ENCODE results near the gene RALA. TPM values are rescaled to one million over a fixed set of nuclear protein-coding genes. Genes with fewer than 3 reads are reported as not detected.

RALA gene
- total RNA-seq, 4 donors from 2014 or later: 18.3 to 29.7 (median 20.0) TPM

GRCh38 chr7:39702133-39702532 lies 78.8 kb downstream of the RALA start:
- Histone ChIP-seq H3K36me3 (peaks cover 0 to 6% of the 10 kb centered on the region in 2 donors), H3K27me3 (no peaks in the 10 kb centered on the region), H3K4me1 (no peaks in the 10 kb centered on the region), H3K4me3 (replicated peaks in 1 of 3) (no peak overlapping the region), H3K9me3 (no peaks in the 10 kb centered on the region), H3K27ac (no peak overlapping the region)
- intact Hi-C loops (cut with DNase I): no loop called here
- TF ChIP-seq CTCF (IDR thresholded peaks at IDR 0.05) (no peak), POLR2A (IDR thresholded peaks at IDR 0.05) (no peak)
- no peak for DNase-seq
- WGBS, 2 donors: 93 to 95% methylated on average over 4 of the region's 4 CpGs

- TF ChIP-seq CTCF (IDR thresholded peaks at IDR 0.05) (no peak), POLR2A (IDR thresholded peaks at IDR 0.05) (no peak)
- no peak overlapping the region for H3K27ac ChIP-seq
- no peak overlapping the region for H3K4me3 ChIP-seq (replicated peaks in 1 of 3)
- H3K36me3 ChIP-seq: no peaks in the 10 kb centered on the region
- WGBS, 2 donors: 75 to 87% methylated on average over 5 of the region's 5 CpGs
- no peak for DNase-seq
- intact Hi-C loops (cut with DNase I): no loop called here
- no peaks in the 10 kb centered on the region for H3K27me3 ChIP-seq
- no peaks in the 10 kb centered on the region for H3K9me3 ChIP-seq
- no peaks in the 10 kb centered on the region for H3K4me1 ChIP-seq
These were observed 79.8 kb downstream of the RALA start for GRCh38 chr7:39703144-39703543.

GRCh38 chr7:39709029-39709428 lies 85.7 kb downstream of the RALA start:
- Histone ChIP-seq H3K36me3 (no peaks in the 10 kb centered on the region), H3K27ac (no peak overlapping the region), H3K27me3 (no peaks in the 10 kb centered on the region), H3K4me3 (replicated peaks in 1 of 3) (no peak overlapping the region), H3K4me1 (peaks cover 0 to 4% of the 10 kb centered on the region in 2 donors), H3K9me3 (no peaks in the 10 kb centered on the region)
- no peak for DNase-seq
- WGBS, 2 donors: 92 to 97% methylated on average over 5 of the region's 5 CpGs
- no peak for TF ChIP-seq POLR2A (IDR thresholded peaks at IDR 0.05)
- intact Hi-C loops (cut with DNase I): no loop called here

- 11 to 18% methylated on average over 3 of the region's 3 CpGs for WGBS, 2 donors
- Histone ChIP-seq H3K27me3 (no peaks in the 10 kb centered on the region), H3K4me1 (peaks cover 0 to 4% of the 10 kb centered on the region in 2 donors), H3K4me3 (replicated peaks in 1 of 3) (no peak overlapping the region), H3K9me3 (no peaks in the 10 kb centered on the region), H3K27ac (no peak overlapping the region), H3K36me3 (no peaks in the 10 kb centered on the region)
- TF ChIP-seq CTCF (IDR thresholded peaks at IDR 0.05) (no peak), POLR2A (IDR thresholded peaks at IDR 0.05) (no peak)
- DNase-seq: no peak
- intact Hi-C loops (cut with DNase I): no loop called here
These were observed 86.5 kb downstream of the RALA start for GRCh38 chr7:39709768-39710311.

- WGBS, 2 donors: 80 to 82% methylated on average over 1 of the region's 1 CpG
- no peaks in the 10 kb centered on the region for H3K27me3 ChIP-seq
- no peak overlapping the region for H3K27ac ChIP-seq
- peaks cover 0 to 4% of the 10 kb centered on the region in 2 donors for H3K4me1 ChIP-seq
- H3K9me3 ChIP-seq: no peaks in the 10 kb centered on the region
- no peak for TF ChIP-seq POLR2A (IDR thresholded peaks at IDR 0.05)
- TF ChIP-seq CTCF (IDR thresholded peaks at IDR 0.05): no peak
- no peak for DNase-seq
- intact Hi-C loops (cut with DNase I): no loop called here
- no peak overlapping the region for H3K4me3 ChIP-seq (replicated peaks in 1 of 3)
- no peaks in the 10 kb centered on the region for H3K36me3 ChIP-seq
These were observed 89.4 kb downstream of the RALA start for GRCh38 chr7:39712751-39713150.

Measured in thyroid gland (tissue), 4 donors.